NCI-H524 treated with DMSO at 0.1 percent for 48 hours (cell line): ENCODE measurements around the gene CD1D.
A peak's percentile ranks its signal among the peaks of the same experiment; 100 is the strongest.
"Not testable (repeated sequence)": the region's sequence is repeated elsewhere in the genome, so short reads cannot be mapped to it uniquely, and the experiment has no call there.

Experiments used
- DNase-seq: peaks from one replicate; lab custom pipeline; 2025; lab: John Stamatoyannopoulos, UW

The CD1D gene

DNA sequence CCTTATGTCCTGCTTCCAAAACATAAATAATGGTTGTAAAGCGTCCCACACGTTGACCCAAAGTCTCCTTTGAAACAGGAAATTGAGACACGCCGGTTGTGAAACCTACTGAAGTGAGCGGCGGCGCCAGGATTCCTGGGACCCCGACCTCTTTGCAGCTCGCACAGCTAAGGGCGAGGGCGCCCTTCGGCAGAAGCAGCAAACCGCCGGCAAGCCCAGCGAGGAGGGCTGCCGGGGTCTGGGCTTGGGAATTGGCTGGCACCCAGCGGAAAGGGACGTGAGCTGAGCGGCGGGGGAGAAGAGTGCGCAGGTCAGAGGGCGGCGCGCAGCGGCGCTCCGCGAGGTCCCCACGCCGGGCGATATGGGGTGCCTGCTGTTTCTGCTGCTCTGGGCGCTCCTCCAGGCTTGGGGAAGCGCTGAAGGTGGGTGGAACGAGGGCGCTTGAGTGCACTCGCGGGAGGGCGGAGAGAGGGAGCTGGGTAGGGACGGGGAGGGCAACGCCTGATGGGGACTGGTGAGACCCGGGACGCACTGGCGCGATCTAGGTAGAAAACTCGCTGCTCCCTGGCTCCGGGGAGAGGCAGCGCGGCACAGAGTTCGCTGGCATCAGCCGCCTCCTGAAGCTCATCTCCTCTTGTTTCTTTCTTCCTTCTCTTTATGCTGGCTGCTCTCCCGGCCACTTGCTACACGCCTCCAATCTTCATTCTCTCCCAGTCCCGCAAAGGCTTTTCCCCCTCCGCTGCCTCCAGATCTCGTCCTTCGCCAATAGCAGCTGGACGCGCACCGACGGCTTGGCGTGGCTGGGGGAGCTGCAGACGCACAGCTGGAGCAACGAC is at the start of gene CD1D:
Gene CD1D, plus strand, starts transcription at position 155 of the 836 bp plus-strand sequence. Its CDS starts 207 bp downstream, at position 362.
- DNase-seq, result no peak

DNA sequence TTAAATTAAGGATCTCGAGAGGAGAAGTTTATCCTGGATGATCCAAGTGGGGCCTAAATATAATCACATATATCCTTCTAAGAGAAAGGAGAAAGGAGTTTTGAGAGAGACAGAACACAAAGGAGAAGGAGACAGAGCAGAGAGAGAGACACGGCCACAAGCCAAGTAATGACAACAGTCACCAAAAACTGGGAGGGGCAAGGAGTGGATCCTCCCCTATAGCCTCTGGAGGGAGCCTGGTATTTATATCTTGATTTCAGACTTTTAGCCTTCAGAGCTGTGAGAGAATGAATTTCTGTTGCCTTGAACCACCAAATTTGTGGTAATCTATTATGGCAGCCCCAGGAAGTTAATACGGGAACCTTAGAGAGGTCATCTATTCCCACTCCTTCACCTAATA is 49.5 kb upstream of the CD1D start:
- no peak for DNase-seq

DNA sequence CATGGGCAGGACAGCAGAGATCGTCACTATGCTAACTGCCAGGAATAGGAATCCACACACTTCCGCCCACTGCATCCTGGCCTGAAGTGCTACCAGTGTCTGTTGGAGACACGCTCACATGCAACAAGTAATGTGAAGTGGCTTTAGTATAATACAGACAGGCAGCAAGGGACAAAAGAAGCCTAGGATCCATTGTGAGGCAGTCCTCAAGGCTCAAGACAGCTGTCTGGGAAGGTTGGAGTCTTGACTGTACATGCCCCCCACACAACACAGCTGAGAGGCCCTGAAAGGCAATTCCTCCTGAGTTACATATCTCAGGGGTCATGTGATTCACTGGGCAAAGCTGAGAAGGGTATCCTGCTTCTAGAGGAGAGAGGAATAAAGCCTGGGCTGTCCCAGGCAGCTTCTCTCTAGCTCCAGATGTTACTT is 39.9 kb upstream of the CD1D start:
- no peak for DNase-seq

DNA sequence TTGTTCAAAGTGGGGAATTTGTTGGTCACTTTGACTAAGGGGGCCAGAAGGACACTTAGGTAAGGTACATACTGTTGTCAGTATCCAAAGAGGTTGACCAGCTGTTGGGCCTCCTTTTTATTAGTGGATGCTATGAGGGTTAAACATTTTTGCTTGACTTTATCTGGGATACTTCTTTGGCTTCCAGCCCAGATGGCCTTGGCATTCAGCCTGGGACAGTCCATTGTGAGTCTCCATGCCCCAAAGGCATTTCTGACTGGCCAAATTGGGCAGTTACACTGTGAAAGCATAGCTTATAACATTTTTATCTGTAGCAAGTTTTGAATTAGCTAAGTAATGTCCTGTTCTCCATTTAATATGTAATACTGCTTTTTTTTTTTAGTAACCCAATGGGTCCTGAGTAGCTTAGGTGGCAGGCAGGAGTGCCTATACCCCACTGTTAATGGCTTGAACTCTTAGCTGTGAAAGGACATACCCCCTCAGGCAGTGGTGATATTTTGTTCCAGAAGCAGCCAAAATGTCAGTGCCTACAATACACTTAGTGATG is 35.4 kb upstream of the CD1D start:
- DNase-seq, result no peak

DNA sequence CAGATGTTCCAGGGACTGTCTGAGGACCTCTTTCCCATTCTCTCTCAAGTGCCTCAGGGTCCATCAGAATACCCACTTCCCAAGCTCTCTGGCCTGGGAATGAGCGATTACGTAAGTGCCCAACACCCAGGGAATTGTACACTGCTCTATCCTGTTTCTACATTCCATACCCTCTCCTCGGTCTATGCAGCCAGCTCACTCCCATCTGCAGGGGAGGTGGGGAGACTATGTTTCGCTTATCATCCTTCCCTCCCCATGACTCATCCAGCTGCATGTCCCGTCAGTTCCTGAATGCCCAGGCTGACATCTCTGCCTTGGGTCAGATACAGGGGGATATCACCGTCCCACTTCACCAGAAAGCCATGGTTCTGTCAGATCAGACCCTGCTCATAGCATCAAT is 34.5 kb upstream of the CD1D start:
- DNase-seq, result no peak

DNA sequence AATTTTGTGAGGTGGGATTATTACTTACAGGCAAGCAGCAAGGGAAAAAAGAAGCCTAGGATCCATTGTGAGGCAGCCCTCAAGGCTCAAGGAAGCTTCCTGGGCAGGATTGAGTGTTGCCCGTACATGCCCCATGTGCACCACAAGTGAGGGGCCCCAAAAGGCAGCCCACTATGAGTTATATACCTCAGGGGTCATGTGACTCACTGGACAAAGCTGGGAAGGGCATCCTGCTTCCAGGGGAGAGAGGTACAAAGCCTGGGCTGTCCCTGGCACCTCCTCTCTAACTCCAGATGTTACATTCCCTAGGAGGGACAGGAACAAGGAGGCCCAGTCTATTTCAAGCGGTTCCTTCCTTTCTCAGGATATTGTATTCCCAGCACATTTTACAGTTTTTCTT is 34.0 kb upstream of the CD1D start:
- no peak for DNase-seq

DNA sequence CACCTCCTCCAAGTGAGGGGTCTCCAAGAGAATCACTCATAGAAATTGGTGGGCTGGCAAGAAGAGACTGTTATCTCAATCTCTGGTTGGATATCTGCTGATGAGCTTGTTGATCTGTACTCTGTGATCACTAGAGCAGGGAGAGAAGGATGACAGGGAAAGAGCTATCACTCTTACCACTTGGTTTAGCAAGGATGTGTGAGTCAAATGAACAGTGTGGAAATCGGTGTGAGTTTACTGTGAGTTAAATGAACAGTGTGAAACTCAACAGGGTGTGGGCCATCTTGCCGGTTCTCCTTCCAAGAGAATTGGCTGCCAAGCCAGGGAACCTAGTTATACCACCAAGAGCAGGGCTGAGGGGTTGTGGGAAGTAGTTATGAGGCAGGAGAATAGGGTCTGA is 33.3 kb upstream of the CD1D start:
- no peak for DNase-seq

DNA sequence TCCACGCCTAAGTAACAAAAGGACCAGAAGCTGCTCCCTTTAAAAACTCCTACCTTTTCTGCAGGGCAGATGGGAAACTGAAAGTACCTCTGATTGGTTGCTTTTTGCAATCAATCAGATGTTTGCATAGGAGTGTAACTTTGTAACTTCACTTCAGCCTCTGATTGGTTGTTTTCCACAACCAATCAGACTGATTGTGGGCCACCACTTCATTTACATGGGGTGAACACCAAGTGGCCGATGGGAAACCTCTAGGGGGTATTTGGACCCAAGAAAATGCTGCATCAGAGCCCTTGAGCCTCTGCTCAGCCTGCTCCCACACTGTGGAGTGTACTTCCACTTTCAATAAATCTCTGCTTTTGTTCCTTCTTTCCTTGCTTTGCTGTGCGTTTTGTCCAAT is 32.8 kb upstream of the CD1D start:
- no peak for DNase-seq

DNA sequence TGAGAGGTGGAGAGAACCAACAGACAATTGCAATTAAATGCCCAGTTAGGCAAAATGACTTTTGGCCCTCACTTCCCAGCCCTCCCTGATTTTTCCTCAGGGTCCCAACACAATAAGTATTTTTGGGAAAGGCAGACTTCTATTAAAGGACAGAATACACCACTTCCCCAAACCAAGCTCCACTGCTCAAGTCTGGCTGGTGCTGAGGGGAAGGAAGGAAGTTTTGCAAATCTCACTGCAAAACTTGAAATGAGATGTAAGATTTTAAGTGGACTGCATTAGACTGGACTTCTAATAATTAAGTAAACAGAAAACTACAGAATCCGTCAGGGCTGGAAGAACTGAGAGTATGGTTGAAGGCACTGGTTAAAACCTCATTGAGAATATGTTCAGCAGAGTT is 32.2 kb upstream of the CD1D start:
- DNase-seq, result no peak

DNA sequence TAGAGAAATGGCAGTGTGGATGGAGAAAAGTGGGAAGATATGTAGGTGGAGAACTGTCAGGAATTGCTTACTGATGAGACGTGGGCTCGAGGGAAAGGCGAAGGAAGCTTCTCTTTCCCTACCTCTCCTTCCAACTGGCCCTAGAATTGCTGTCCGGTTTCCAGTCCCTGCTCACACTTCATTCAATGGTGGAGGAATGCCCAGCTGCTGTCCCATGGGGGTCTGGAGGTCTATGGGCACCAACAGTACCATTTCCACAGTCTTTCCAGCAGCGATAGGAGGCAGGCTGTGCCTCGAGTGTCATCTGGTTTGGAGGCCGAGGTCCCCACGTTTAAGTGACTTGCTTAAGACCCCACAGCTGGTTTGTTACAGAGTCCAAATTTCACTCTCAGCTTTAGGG is 31.5 kb upstream of the CD1D start:
- DNase-seq, result no peak

DNA sequence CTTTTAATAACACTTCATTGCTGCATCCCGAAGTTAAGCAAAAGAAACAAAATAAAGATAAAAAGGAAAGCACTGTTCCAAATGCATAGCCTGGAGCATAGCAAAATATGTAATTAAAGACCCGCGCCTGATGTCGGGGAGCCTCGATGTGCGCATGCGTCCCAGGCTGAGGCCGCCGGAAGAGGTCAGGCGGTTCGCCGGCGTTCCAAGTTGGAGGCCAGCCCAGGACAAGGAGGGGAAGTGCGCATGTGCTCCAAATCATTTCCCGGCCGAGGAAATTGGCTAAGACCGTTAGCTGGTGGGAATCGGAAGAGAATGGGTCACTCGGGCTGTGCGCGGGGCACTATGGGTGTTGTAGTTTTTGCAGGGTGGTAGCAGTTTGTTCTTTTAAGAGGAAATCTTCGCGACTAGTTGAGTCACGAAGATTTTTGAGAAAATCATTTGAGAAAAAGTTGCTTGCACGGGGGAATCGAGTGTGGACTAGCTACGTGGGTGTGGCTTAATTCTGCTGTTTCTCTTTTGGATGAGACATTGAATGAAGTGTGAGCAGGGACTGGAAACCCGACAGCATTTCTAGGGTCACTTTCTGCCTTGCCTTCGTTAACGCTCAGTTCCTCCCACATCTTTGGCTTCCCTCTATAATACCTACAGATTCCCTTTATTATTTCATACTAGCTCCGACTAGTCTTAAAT is 31.0 kb upstream of the CD1D start:
- peak; percentile 37 for DNase-seq

DNA sequence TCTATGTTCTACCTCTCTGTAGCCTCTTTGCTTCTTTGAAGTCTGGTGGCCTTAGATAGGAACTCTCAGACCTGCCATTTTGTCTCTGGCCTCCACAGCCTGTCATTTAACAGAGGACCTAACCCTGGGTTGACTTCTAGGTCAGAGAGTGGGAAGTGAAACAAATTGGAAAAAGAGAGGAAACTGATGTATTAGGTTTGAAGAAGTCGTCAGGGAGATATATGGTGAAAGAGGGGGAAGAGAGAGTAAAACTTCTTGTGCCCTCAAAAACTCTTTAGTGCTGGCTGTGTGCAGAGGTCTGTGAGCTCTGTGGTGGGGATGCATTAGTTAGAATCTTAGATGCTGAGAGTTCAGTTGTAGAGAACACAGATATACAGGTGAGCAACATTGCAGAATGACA is 30.2 kb upstream of the CD1D start:
- no peak for DNase-seq

DNA sequence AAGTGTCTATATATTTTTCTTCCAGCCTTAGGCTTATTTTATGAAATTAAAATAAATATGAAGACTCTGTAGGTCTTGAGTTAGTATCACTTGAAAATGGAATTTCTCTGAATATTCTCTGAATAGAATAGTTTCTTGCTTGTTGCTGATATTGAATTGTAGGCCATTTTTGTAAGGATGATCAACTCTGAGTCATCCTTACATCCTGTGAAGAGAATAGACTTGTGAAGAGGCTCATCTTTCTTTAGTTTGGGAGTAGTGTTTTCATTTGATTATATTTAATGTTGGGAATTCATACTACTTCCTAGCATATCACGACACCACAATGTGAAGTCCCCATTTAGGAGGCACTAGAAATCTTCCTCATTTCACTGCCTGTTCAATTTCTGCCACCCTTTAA is 27.5 kb upstream of the CD1D start:
- no peak for DNase-seq

DNA sequence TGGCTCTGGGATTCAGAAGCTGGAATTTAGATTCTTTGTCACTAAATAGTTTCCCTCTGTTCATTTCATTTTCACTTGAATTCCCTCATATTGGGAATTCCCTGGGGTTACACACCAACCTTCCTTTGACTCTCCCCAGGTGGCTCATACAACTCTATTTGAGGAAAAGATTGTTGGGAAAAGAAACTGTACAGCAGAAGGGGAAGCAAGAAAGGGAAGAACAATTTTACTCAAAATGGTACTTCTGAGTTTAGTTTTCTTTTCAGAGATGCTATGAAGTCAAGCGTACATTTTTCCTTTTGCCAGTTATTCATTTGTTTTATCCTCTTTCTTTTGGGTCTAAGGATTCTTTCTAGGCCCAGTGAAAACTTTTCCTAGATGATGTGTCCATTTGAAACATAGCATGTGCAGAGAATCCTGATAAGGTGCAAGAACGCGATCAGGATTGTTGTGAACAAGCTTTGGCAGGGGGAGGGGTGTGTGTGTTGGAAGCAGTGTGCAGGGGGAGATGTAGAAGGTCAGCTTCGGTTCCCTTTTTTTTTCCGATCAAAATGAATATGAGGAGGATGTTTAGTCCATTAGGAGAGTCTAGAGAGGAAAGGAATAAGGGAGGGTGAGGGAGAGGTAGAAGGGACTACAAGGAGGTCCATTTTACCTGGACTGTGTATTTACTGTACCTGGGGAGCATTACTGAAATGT is 26.8 kb upstream of the CD1D start:
- DNase-seq, result no peak

DNA sequence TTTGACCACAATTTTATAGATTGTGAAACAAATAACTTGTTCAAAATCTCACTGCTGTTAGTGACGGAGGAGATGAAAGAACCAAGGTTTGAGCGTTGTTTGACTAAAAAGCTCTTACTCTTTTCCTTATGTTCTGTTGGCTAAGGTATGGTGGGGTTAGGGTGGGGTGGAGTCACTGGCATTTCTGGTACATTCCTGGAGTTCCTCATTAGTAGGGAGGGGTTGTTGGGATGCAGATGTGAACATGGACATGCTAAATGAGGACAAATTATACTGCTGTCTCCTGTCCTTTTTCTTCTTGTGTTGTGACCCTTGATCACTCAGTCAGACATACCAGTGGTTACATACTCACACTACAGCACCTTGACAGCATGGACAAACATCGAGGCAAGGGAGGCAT is 26.2 kb upstream of the CD1D start:
- DNase-seq, result no peak

DNA sequence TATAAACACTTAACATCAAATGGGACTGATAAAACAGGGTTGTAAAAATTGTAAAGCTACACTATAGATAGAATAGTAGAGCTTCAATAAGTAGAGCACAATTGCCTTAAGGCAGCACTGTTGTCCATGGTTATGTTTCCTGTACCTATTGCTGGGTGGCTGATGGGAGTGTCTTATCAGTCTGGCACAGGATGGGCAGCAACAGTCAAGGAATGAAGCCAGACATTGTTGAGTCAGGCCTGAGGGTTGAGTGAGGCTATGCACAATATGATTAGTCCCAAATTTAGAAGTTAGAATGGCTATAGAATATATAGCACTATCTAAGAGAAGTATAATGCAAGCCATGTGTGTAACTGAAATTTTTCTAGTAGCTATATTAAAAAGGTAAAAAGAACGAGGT is 25.0 kb upstream of the CD1D start:
- no peak for DNase-seq

DNA sequence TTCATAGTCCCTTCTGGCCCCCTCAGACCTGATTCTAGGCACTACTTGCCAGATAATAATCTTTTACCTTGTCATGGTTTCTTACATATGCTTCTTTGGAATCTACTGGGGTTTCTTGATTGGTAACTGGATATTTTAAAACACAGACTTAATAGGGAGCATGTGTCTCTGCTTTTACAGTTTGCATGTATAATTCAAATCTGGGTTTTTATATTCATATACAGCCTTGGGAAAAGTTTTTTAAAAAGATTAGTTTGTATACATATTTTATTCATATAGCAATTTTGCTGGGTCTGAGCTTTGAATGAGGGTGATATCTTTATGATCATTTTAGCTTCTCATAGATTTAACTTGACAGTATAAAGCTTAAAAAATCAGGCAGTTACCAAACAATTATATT is 21.1 kb upstream of the CD1D start:
- DNase-seq, result no peak

DNA sequence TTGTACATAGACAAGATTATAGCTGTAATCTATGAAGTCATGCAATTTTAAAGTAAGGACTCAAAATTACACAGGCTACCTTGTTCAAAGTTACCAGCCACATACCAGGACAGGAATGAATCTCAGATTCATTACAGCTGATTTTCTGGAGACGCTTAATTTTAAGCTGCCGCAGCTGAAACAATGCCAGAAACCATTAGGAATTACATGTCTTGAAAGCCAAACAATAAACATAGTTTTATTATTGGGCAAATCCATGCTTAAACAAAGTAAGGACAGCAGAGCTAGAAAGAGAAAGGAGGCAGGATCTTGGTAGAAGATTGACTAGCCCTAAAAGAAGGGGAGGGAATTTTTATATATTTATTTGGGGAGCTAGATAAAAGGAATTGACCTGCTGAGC is 19.2 kb upstream of the CD1D start:
- no peak for DNase-seq

DNA sequence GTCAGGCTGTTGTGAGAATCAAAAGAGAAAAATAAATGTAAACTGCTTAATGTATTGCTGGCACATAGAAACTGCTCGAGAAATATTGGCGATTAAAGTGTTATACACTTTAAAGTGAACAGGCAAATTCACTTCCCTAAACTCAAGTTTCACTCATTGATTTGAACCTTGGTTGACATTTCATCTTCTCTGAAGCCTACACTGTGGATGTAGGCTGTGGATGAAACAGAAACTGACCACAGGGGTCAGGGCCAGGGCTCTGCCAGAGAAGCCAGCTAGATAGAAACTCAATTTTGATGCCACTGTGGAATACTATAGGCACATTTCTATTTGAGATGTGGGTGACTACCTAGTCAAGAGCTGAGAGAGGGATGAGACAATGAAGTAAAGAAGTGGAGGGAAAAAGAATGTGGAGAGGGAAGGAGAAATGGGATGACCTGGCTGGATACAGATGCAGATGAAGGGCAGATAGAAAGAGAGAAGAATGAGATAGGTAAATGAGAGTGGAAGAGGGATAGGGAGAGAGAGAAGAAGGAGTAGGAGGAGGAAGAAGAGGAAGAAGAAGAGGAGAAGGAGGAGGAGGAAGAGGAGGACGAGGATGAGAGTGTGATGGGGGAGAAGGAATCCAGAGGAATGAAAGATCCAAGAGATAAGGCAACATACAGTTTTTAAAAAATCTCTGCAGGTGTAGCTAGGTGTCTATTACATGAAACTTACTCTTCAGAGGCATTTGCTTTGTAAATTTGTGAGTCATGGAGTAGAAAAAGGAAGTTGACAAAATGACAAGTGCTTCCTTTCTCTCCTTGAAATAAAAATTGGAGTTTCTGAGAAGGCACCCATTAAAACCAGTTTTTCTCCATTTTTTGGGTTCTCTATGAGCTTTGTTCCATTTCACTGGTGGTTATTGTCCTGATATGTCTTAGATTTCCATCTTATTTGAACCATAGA is 17.4 kb upstream of the CD1D start:
- DNase-seq, result no peak

DNA sequence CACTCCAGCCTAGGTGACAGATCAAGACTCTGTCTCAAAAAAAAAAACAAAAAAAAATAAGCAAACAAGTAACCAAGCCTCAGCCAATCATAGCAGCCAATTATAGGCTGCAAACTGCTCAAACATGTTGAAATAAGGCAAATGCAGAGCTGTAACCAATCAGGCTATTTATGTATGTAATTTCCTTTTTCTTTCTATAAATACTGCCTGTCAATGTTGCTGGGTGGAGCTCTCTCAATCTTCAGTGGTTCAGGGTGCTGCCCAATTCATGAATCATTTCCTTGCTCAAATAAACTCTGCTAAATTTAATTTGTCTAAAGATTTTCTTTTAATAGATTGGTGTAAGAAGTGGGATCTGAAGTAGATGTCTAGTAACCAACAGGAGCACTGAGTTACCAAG is 11.6 kb upstream of the CD1D start:
- DNase-seq, result no peak

DNA sequence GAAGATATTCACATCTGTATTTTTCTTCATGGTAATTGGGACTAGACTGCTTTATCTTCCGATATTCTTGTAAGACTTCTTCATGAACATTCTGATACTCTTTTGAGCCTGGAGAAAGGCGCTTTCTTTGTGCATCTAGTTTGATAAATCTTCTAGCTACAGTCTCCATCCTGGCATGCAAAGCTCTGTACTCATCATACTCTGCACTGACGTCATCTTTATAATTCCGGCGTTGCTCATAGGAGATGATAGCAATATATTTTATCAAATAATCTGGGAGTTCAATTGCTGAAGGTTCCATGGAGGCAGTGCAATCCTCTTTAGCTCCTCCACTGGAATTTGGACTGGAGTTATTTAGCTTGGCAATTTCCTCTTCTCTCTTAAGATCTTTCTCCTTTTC is 4.8 kb upstream of the CD1D start:
- DNase-seq, result not testable (repeated sequence)

DNA sequence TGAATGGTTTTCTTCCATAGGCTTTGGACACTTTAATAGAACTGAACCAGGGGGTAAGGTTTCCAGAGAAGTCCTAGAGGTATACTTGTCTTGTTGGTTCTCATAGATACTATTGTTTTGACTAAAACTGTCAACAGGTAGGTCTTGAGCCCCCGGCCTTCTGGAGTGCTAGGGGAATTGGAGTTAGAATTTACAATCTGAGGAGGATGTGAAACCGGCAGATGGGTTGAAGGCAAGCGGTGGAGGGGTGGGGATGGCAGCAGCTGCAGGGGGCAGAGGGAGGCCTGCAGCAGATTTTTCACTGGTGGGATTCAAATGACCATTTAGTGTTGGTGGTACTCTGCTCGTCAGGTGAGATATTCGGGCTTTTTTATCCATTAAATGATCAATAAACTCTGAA is 4.3 kb upstream of the CD1D start:
- DNase-seq, result no peak
